Measurements from ENCODE around the gene XRRA1.

DNA sequence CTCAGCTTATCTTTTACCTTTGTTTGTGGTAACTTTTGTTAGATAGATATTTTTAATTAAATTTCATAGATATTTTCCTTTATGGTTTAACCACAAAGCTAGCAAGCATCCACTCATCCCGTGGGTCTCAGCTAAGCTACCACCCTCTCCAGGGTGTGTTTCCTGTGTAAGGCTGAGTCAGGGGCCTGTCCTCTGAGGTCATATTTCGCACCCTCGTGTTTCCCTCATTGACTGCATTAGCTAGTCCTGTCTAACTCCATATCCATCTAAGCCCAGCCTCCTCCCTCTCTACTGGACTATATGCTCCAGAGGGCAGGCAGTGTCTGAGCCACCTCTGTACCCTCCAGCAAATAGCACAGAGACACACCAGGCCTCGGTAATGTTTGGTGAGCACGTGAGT lies 16.7 kb downstream of the XRRA1 start:
- TF ChIP-seq, protein P1, sequence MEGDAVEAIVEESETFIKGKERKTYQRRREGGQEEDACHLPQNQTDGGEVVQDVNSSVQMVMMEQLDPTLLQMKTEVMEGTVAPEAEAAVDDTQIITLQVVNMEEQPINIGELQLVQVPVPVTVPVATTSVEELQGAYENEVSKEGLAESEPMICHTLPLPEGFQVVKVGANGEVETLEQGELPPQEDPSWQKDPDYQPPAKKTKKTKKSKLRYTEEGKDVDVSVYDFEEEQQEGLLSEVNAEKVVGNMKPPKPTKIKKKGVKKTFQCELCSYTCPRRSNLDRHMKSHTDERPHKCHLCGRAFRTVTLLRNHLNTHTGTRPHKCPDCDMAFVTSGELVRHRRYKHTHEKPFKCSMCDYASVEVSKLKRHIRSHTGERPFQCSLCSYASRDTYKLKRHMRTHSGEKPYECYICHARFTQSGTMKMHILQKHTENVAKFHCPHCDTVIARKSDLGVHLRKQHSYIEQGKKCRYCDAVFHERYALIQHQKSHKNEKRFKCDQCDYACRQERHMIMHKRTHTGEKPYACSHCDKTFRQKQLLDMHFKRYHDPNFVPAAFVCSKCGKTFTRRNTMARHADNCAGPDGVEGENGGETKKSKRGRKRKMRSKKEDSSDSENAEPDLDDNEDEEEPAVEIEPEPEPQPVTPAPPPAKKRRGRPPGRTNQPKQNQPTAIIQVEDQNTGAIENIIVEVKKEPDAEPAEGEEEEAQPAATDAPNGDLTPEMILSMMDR (conservative IDR thresholded peaks at IDR 0.05; ENCODE audit: low read depth, low read length): no peak
- TF ChIP-seq EZH2 (IDR thresholded peaks at IDR 0.05; ENCODE audit: low read length, unreplicated experiment): no peak

Measured in PC-3 (cell line).